GM10847 (cell line): ENCODE data around the gene ATP8B3.

Experiments
- POLR2A ChIP-seq: IDR thresholded peaks from 2 replicates; pipeline ENCODE4 v1.6.1; 2011; ENCODE audit not compliant: insufficient read length; ENCODE audit errors: extremely low read depth

ATP8B3 gene

DNA sequence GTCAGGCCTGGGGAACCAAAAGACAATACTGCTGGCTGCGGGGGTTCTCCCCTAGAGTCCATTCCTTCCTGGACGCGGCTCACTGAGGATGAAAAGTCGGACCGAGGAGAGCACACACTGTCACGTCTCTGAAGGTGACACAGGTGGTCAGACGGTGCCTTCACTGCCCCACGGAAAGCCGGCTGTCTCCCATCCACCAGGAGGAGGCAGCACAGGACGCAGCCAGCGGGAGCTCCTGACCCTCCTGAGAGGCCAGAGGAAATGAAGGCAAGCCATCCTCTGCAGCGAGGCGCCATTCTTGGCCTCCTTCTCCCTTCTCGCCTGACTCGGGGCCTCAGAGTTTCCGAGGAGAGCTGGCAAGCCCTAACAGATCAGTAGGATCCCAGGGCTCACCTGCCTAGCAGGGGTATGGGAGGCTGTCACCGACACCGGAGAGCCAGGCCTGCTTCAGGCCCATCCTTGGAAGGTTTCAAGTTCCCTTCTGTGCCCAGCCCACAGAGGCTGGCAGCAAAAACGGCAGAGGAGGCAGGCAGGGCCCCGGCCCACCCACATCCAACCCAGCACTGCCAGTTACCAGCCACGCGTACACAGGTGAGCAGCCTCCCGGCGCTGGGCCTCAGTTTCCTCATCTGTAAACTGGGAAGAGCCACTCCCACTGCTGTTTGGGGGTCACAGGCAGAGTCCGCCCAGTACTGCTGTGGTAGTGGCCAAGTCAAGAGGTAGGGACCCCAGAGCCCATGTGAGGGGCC lies 31.7 kb upstream of the ATP8B3 start:
- TF ChIP-seq POLR2A: no peak

DNA sequence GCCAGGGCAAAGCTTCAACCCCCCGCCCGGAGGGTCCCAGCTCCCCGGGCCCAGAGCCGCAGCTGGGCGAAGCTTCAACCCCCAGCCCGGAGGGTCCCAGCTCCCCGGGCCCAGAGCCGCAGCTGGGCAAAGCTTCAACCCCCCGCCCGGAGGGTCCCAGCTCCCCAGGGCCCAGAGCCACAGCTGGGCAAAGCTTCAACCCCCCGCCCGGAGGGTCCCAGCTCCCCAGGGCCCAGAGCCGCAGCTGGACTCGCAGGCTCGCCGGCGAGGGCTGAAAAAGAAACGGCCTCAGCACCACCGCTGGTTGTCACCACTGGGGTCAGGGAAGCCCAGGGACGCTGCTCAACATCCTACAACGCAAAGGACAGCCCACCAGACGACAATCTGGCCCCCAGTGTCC lies 31.0 kb upstream of the ATP8B3 start:
- no peak for TF ChIP-seq POLR2A

DNA sequence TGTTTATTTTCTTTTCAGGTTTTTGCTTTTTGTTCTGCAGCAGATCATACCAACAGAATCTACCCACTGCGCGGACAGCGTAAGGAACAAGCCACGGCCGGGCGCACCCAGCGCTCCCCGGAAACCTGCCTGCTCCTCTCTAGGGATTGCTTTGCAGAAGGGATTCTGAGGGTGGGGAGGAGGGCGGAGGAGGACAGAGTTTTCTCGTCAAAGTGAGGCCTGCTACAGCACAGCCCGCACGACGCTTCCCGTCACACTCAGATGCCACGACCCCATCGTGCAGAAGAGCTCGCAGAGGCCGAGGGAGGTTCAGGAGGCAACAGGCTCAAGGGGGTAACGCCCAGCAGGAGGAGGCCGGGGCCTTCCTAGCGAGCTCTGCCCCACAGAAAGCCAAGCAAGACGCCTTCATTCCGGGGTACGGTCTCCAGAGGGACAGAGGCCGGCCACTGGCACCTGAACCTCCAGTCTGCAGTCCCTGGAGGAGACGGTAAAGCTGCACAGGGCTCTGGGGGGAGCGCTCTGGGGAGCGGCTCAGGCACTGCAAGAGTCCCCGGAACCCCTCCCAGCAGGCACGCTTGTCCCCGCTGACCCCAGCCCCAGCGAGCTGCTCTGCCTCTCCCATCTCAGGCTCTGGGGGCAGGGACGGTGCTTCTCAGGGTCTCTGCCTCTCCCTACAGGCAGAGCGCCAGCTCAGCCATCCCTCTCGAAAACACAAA lies 29.3 kb upstream of the ATP8B3 start:
- no peak for TF ChIP-seq POLR2A

DNA sequence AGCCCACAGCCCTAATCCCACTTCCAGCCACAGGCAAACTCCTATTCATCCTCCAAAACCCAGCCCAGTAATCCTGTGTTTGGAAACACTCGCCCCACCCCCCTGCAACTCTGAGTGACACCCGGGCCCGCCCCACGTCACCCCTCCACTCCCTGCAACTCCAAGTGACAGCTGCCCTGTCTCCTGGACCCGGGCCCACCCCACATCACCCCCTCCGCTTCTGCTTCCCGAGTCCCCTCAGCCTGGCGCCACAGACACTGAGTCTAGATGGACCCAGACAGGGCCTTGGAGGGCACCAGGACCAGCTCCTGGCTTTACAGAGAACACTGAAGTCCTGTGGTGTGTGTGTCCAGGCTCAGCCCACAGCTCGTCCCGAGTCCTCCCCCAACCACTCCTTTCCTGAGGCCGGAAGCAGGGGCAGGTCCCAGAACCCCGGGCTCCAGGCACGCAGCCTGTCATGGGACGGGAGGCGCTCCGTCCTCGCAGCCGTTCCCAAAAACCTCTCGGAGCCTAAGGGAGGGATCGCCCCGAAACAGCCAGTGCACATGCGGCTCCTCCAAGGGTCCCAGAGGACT lies 28.6 kb upstream of the ATP8B3 start:
- no peak for TF ChIP-seq POLR2A

DNA sequence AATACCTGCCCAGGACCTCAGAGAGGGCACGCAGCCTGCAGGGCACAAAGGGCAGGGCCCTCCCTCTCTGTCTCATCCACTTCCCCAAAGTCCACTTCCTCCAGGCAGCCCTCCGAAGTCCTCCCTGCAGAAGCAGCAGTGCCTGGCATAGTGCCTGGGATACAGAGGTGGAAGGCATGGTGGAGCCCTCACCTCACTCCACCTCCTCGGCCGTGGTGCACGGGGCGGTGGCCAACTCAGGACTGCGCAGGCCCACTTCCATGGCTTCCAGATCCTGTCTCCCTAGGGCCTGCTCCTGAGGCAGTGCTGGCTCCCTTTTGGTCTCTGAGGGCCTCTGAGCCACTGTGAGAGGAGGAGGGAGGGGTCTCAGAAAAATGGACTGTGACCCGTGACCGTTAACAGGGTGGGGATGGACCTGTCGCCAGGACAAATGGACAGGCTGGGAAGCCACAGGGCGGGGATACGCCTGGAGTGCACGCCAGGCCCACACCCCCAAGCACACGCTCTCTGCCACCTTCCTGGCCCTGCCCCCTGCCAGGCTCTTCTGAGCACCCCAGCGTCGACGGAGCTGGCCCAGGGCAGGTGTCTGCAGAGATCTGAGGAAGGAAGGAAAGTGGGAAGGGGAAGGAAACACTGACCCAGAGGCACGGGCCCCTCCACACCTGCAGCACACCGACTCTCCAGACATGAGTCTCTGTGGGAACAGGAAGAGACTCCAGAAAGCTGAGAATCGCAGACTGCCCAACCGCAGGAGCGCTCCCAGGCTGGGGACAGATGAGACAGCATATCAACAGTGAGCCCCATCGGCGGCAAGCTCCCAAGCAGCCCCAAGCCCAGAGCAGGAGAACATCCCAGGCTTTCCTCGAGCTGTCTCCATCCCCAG lies 27.8 kb upstream of the ATP8B3 start:
- no peak for TF ChIP-seq POLR2A

DNA sequence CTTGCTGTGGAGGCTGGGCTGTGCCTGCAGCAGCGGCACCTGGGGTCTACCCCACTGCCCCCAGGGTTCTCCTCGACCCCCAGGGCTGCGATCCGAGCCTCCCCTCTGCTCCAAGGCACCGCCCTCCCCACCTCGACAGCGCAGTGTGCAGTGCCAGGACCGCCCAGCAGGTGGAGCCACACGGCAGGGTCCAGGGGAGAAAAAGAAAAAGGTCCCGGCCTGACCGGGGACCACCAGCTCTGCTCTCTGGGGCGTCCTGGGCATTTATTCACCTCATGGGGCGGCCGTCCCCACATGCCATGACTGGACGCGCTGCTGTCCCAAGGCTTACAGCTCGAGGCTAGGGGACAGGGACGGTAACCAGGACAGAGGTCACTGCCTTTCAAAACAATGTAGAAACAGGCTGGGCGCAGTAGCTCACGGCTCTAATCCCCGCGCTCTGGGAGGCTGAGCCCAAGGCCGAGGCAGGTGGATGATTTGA lies 25.6 kb upstream of the ATP8B3 start:
- no peak for TF ChIP-seq POLR2A

DNA sequence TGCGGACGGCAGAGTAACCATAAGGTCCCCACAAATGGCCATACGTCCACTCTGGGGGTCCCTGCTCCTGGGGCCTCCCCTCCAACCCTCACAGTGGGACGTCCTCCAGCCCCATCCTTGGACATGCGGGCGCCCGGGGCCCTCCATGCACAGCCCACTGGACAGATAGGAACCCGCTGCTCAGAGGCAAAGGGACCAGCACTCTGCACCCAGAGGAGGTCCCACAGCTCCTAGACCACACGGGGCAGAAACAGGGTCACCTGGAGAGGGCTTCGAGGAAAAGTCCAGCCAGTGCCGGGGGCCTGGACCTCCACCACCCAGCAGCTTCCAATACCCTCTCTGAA lies 25.1 kb upstream of the ATP8B3 start:
- TF ChIP-seq POLR2A: no peak

DNA sequence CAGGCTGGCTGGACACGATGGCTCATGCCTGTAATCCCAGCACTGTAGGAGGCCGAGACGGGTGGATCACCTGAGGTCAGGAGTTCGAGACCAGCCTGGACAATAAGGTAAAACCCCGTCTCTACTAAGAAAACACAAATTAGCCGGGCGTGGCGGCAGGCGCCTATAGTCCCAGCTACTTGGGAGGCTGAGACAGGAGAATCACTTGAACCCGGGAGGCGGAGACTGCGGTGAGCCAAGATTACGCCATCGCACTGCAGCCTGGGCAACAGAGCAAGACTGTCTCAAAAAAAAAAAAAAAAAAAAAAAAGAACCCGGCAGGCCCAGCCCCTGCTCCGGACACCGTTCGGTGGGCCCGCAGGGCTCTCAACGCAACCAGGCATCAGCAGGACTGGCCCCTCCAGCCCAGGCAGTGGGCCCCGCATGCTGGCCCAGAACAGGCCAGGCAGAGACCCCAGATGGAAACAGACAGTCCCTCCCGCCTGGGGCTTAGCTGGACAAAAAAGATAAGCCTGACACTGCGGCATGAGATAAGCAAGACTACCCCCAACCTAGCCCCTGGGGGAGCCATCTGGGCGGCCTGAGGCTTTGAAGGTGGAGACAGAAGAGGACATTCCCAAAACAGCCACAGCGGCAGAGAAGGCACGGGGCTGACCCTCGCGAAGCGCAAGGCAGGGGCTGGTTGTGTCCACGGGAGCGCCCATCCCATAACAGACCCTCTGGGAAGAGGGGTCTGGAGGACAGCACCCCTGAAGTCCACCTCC lies 24.6 kb upstream of the ATP8B3 start:
- TF ChIP-seq POLR2A: no peak

DNA sequence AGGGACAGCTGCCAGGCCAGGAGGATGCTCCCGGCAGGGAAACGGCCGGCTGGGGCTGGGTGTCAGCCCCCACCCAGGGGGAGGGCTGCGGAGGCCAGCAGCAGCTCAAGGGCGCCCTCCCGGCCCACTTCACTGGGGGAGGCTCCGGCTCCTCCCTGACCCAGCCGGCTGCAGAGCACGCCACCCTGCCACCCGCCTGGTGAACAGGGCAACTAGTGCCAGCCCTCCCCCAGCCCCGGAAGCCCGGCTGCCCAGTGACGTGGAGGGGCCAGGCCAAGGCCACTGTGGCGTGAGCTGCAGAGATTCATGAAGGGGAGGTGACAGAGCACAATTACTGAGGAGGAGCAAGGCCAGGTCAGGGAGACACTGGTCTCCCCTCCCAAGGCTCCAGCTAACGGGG lies 21.5 kb upstream of the ATP8B3 start:
- TF ChIP-seq POLR2A: no peak

DNA sequence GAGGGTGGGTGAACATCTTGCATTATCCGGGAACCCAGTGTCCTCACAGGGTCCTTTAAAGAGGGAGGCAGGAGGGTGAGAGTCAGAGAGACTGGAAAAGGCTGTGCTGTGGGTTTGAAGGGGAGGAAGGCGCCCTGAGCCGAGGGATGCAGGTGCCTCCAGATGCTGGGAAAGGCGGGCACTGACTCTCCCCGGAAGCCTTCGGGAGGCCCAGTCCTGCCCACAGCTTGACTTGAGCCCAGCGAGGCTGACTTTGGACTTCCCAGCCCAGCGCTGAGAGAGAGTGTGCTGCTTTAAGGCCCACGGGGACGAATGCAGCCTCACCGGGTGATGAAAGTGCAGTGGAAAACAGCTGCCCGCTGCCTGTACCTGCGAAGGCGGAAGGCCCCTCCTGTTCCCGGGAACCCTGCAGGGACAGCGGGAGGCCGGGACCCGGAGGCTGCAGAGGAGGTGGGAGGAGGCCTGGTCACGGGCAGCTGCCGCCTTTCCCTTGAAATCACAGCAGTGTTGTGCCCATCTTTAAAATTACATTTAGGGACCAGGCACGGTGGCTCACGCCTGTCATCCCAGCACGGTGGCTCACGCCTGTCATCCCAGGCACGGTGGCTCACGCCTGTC lies 20.1 kb upstream of the ATP8B3 start:
- TF ChIP-seq POLR2A: no peak

DNA sequence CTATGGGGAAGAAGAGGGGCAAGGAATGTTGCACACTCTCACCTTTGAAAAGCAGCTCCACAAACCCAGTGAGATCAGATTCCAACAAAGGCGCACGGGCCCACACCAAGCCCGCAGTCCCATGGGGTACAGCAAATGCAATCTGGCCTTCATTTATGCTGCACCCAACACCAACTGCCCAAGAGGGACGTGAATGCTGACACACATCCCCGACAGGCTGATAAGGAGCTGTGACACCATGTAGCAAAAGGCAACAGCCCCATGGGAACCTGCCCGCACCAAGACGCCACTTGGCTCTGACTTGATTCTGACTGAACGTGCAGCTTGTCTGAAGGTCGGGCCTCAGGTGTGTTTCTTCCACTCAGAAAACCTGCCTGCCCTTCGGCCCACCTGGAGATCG lies 18.9 kb upstream of the ATP8B3 start:
- TF ChIP-seq POLR2A: no peak

DNA sequence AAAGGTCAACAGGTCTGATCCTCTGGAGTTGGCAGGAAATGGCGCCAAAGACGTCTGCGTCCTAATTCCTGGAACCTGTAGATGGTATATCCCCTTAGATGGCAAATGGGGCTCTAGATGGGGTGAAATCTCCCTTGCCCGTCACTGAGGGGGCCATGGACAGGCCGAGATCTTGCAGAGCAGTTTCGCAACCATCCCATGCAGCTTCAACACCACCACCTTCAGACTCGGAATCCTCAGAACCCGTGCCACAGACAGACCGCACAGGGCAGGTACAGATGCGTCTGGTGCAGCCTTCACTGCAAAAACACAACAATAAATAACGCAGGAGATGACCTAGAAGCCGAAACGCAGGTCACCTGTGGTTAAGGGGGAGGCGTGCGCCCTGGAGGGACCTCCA lies 18.5 kb upstream of the ATP8B3 start:
- TF ChIP-seq POLR2A: no peak

DNA sequence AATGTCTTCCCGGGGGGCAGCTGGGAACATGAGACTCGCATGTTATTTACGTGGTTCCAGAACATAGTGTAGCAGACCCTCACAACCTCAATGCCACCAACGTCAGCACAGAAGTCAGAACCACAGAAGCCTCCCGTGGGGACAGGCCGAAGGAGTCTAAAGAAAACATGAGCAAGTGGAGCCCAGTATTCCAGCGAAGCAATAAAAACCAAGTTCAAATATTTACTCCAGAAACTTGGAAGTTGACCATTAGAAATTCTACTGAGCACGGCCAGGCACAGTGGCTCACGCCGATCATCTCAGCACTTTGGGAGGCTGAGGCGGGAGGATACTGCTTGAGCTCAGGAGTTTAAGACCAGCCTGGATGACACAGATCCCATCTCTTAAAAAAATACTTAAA lies 17.9 kb upstream of the ATP8B3 start:
- TF ChIP-seq POLR2A: no peak
